Hematopoietic multipotent progenitor cell treated with erythropoietin and hydrocortisone succinate and interleukin-3 and kit ligand, for 6 days (in vitro differentiated cells): ENCODE measurements around the gene NHSL1.

Experiments
- DNase-seq: peaks from one replicate; pipeline ENCODE4 v3.0.0-alpha.2; 2015

NHSL1 gene

DNA sequence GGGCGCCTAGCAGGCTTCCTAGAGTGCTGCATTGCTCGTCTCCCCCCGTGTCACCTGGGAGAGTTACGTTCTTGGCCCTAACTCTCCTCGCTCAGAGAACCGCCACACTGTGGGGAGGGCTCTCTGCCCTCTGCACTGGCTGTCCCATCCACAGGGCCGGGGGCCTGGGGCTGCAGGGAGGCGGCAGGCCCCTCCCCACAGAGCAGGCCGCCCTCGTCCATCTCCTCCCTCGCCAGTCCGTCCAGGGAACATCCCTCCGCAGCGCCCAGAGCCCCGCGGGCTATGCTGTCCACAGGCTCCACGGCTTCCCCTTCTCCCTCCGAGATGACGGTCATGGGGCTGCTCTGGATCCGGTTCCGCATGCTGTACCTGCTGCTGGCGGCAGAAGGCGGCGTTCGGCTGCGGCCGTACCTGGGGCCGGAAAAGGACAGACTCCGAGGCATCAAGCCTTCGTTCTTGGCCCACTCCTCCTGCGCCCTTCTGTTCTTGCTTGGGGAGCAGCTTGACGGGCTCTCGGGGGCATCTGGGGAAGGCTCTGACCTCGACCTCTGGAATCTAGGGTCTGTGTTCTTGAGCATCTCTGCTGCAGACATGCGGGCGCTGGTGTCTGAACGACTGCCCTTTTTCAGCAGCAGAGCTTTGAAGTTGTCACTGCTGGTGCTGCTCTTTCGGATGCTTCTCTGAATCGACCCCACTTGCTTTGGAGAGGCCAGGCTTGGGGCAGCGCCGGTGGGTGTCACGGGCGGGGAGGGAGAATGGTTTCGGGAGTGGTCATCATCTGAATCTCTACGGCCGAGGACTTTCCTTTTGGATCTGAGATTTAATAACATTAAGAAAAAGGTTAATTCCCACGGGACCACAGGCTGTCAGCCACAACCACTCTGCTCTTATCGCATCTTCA lies 75.0 kb downstream of the NHSL1 start:
- DNase-seq = no peak

- peak; percentile 28 for DNase-seq
These were observed 76.4 kb downstream of the NHSL1 start for GRCh38 chr6:138422861-138423260.

DNA sequence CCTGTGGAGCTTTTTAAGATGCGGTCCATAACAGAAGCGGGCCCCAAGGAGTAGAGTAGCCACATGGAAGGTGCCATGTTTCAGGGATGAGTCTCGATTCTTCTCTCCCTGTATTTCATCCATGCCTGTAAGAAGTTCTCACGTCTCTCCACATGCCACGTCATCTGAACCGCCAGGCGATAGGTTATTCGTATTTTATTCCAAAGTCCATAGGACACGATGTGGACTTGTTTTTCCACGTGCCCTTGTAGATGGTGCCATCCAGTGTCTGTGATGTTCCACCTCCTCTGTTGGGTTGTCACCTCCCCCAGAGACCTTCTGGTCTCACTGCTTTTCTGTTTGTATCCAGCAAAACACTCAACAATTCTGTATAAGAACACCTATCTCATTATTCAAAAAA lies 77.7 kb downstream of the NHSL1 start:
- no peak for DNase-seq

DNA sequence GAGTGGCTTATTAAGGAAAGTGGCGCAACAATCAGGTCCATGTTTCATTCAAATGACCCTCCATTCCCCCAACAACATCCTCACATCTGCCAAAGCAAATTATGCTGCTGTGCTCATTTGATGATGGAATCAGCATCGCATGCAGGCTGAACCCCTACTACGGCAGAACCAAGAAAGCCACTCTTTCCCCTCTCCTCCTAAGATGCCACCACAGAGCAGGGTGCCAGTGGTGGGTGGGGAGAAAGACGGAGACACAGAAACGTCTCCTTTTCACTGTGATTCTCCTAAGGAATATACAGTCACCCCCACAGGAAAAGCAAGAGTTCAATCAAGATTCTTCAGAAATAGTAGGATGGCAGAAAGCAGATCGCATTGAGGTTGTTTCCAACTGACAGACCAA lies 78.2 kb downstream of the NHSL1 start:
- no peak for DNase-seq

DNA sequence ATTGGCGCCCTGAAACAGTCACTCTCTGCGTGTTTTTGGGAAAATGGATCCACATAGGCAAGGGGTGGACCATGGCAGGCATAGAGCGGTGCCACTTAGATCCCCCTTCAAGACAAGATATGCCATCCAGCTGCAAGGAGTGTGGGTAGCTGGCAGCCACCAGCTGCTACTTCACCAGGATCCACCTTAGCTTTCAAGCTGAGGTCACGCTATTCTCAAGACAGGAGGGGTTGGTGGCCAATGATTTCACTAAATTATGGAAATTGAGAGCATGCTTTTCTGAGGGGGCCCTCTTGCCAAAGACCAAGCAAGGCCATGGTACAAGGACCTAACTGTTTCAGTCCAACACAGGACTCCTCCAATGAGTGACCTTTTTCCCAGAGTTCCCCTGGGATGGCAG lies 78.9 kb downstream of the NHSL1 start:
- no peak for DNase-seq

- no peak for DNase-seq
These were observed 79.5 kb downstream of the NHSL1 start for GRCh38 chr6:138419766-138420165.

DNA sequence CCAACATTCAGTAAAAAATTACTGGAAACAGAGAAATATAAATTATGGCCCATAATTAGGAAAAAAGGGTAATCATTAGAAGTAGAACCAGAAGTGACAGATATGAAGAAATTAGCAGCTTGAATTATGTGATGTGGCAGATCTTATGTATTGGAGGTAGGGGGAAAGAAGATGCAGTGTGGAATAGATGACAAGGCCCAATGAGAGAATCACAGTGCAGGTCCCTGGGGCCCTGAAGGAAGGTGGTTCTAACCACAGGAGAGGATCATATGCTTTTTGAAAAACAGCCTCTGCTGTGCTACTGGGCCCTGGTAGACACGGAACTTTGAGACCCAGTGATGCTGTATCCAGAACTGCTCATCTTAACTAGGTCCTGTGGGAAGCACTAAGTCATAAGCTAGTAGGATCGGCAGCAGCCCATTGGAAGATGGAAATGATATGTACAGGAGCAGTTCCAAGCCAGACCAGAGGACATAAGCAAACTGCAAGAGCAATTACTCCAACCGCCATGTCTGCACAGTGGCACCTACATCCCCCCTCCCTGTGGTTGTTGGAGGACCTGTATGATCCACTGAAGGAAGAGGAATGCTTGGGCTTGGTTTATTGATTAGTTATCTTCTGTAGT lies 81.1 kb downstream of the NHSL1 start:
- no peak for DNase-seq

DNA sequence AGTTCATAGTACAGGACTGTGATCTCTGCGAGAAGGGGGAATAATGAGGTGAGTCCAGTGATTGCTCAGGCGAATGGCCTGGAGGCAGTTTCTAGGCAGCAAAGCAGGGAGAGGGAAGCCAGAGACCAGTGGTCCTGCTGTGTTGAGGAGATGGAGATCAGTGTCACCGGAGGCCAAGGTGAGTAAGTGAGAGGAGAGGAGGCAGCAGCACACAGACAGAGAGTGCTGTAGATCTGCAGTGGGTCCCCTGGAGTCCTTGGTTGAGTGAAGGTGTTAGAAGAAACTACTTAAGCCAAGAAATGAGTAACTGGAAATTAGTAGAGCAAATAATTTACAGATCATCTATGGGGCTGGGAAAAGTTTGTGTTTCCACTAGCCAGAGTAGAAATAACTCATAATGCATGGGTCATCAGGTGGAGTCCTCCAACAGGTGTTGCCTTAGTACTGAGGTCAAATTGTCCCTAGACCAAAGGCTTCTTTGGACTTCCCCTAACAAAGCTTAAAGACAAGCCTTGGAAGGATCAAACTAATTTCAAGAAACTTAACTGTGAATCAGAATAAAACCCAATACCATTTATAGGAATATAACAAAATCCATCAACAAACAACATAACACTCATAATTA lies 81.7 kb downstream of the NHSL1 start:
- no peak for DNase-seq

- DNase-seq = no peak
These were observed 83.1 kb downstream of the NHSL1 start for GRCh38 chr6:138416206-138416605.

- DNase-seq = no peak
These were observed 84.2 kb downstream of the NHSL1 start for GRCh38 chr6:138415125-138415524.

GRCh38 chr6:138410972-138411880 lies 88.1 kb downstream of the NHSL1 start:
- no peak for DNase-seq

GRCh38 chr6:138410048-138410735 lies 89.1 kb downstream of the NHSL1 start:
- DNase-seq = peak; percentile 13

GRCh38 chr6:138406443-138406842 lies 92.9 kb downstream of the NHSL1 start:
- DNase-seq = peak; percentile 50

DNA sequence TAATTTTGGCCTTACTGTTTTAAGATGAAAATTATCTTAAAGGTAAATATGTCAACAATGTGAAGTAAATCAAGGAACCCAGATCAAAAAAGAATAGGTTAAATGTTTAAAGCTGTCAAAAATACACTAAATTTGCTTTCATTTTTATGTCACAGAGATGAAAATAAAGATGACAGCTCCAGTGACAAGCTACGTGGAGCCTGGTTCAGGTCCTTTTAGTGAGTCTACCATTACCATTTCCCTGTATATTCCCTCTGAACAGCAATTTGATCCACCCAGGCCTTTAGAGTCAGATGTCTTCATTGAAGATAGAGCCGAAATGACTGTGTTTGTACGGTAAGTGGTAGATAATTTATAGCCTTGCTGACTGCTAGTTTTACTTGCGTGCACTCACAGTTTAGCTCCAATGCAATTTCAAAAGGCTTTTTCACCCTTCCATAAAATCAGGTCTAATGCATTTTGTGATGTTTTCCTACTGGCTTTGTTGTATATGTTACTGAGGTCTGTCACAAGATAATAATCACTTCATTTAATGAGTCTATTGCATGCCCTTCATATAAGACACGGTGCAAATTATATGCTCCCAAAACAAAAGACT lies 93.4 kb downstream of the NHSL1 start:
- DNase-seq = no peak

DNA sequence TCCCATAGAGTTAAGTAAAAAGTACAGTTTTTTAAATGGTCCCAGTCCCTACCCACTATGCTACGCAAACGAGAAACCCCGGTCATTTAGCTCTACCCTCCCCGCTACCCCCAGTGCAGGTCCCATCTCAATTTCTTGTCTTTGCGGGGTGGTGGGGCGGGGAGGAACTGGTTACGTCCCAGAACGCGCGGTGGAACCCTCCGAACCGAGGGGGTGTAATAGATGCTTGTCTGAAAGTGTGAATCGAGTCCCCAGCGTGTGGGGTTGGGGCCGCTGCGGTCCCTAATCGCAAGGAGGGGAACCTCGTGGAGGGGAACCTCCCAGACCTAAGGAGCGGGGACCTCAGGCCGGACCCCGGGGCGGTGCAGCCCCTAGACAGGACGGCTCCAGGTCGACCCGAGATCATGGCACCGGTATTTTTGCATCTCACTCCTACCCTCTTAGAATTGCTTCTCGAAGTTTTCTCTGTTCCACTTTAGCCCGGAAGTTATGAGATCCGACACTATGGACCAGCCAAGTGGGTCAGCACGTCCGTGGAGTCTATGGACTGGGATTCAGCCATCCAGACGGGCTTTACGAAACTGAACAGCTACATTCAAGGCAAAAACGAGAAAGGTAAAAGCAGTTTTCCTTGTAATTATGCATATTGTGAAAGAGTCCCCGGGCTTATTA lies 94.5 kb downstream of the NHSL1 start:
- DNase-seq = peak; percentile 39

- peak; percentile 97 for DNase-seq
These were observed 95.3 kb downstream of the NHSL1 start, which contains the start of gene HEBP2 for GRCh38 chr6:138403801-138404665. Gene HEBP2, plus strand, starts transcription at chr6:138404223. Its CDS starts 273 bp downstream, at chr6:138404496.

DNA sequence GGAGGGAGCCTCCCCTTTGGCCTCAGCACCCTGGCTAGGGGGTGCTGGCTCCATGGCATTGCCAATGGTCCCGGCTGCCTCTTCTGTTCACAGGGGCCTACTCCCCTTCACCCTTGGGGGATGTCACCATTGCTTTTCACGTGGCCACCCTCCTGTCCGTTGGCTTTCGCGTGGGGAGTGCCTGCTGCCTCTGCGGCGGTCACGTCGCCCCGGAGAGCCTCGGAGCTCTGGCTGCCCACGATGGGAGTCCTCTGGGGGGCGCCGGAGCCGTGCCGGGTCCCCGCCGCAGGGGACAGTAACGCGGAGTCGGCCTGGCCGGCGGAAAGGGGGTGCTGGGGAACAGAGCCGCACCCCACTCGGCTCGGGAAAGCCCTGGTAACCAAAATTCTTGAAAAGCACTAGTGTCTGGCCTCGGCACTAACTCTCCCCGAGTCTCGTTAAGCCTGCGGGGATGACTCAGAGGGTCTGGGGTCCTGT lies 95.9 kb downstream of the NHSL1 start:
- DNase-seq = peak; percentile 53

- no peak for DNase-seq
These were observed 96.5 kb downstream of the NHSL1 start for GRCh38 chr6:138402838-138403187.

DNA sequence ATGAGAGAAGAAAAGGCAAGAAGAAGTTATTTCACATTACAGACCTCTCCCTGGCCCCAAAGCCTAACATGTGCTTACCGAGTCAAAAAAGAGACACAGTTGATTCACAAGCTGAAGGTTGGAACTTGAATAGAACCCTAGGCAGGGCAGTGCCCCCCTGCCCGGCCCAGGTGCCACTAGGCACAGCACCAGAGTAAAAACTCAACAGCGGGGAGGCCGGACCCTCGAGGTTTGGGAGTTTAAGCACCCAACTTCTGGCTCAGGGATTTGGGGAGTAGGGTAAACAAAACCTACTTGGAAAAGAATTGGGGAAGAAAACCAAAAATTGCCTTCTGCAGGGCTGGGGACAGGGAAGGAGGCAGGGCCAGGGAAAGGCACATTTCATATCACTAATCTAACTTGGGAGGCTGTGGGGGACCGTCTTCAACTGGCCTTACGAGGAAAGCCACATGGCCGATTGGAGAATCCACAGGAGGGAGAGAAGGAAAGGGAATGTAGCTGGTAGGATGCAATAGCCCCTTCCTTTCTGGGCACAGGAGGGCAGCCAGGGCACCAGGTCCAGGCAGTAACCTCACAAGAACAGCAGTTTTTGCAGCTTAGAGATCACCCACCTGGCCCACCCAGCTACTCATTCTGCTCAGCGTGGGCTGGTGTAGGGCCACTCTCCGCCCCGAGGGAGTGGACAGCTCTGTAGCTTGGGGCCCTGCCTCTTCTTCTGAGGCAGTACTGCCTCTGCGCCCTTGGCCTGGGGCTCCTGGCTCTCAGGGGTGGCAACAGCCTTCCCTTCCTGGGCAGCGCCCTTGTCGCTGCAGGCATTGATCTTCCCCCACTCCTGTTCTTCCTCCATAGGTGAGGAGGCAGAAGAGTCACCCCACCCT lies 97.1 kb downstream of the NHSL1 start:
- DNase-seq = no peak
